IgD-negative memory B cell (primary cell): ENCODE measurements around the gene CSAD. TPM values are rescaled to one million over a fixed set of nuclear protein-coding genes. Genes with fewer than 3 reads are reported as not detected.

Source experiments
- polyA plus RNA-seq: library from polyadenylated mRNA; unstranded; fragments of 300-500 nt; fragmentation: Illumina TruSeq; gene quantifications from one replicate; pipeline ENCODE4 v1.2.3, GENCODE V29; 2021

Gene CSAD
- polyA plus RNA-seq, 1 donor from 2014 or later: 0.58 TPM

Other genes with a start within 250 kb of the CSAD start
- 2.6 TPM for gene KRT18, start 231.8 kb downstream of the CSAD start, polyA plus RNA-seq
- 104 TPM for gene EIF4B, start 174.5 kb downstream of the CSAD start, polyA plus RNA-seq
- gene TNS2, start 130.9 kb downstream of the CSAD start, polyA plus RNA-seq: not detected
- gene SPRYD3, start 101.5 kb downstream of the CSAD start, polyA plus RNA-seq: 30.4 TPM
- 1.0 TPM for gene IGFBP6, start 83.3 kb downstream of the CSAD start, polyA plus RNA-seq
- not detected for gene SOAT2, start 77.4 kb downstream of the CSAD start, polyA plus RNA-seq
- gene ZNF740, start 203 bp downstream of the CSAD start, polyA plus RNA-seq: 5.0 TPM
- 238 TPM for gene ITGB7, start 26.3 kb upstream of the CSAD start, polyA plus RNA-seq
- gene RARG, start 51.3 kb upstream of the CSAD start, polyA plus RNA-seq: 4.8 TPM
- not detected for gene ESPL1, start 87.4 kb upstream of the CSAD start, polyA plus RNA-seq
- 1,442 TPM for gene PFDN5, start 114.6 kb upstream of the CSAD start, polyA plus RNA-seq
- 50.4 TPM for gene MYG1, start 118.8 kb upstream of the CSAD start, polyA plus RNA-seq
- 41.3 TPM for gene AAAS, start 140.7 kb upstream of the CSAD start, polyA plus RNA-seq
- gene SP7, start 155.4 kb upstream of the CSAD start, polyA plus RNA-seq: not detected
- gene SP1, start 199.3 kb upstream of the CSAD start, polyA plus RNA-seq: 9.1 TPM
- gene AMHR2, start 242.9 kb upstream of the CSAD start, polyA plus RNA-seq: not detected